IMR-90 (cell line): Measurements from ENCODE around the gene ZNF396. TPM values are rescaled to one million over a fixed set of nuclear protein-coding genes. Genes with fewer than 3 reads are reported as not detected.

Experiments used
- ATAC-seq: fragments of 200-7000 bp; cut with Tn5 transposase; 2 replicates; pipeline ENCODE4 v1.9.1; 2020; ENCODE audit warnings: low read depth, mild to moderate bottlenecking, moderate library complexity
- BruUV-seq: library from RNA; stranded (reverse); fragments of 400-500 nt; replicated peaks from 2 replicates; lab custom pipeline; 2021; lab: Mats Ljungman, UMichigan
- CTCF ChIA-PET: fragments of 300-600 bp; formaldehyde crosslinking; extraction: SDS; loops from one replicate; lab custom pipeline; 2021; ENCODE audit warnings: antibody characterized with exemption; lab: Yijun Ruan, JAX
- POLR2A ChIA-PET: fragments of 300-600 bp; sonication (Branson Sonifier 250); formaldehyde crosslinking; loops from one replicate; lab custom pipeline; 2022; ENCODE audit warnings: antibody characterized with exemption; ENCODE audit not compliant: unreplicated experiment; lab: Charles Lee
- DNase-seq: peaks from one replicate; pipeline ENCODE4 v3.0.0; 2013
- H2AFZ ChIP-seq: replicated peaks from 2 replicates; pipeline ENCODE3; 2013; ENCODE audit warnings: low read length, mild to moderate bottlenecking; ENCODE audit not compliant: poor library complexity
- H2AK5ac ChIP-seq: 2 replicates; pipeline ENCODE4 v1.6.1; 2013; ENCODE audit warnings: low read depth, low read length, inconsistent platforms
- H2AK9ac ChIP-seq: replicated peaks from 2 replicates; pipeline ENCODE3; 2013; ENCODE audit warnings: mild to moderate bottlenecking, low read depth, low read length, moderate library complexity; ENCODE audit not compliant: poor library complexity
- H2BK120ac ChIP-seq: 2 replicates; pipeline ENCODE4 v1.6.1; 2013; ENCODE audit warnings: low read depth, low read length, inconsistent platforms
- H2BK15ac ChIP-seq: 3 replicates; pipeline ENCODE4 v1.6.1; 2013; ENCODE audit warnings: low read depth, low read length, inconsistent platforms
- H2BK20ac ChIP-seq: 2 replicates; pipeline ENCODE4 v1.6.1; 2013; ENCODE audit warnings: low read depth, mild to moderate bottlenecking, inconsistent platforms, low read length, moderate library complexity
- H2BK5ac ChIP-seq: 2 replicates; pipeline ENCODE4 v1.6.1; 2013; ENCODE audit warnings: mild to moderate bottlenecking, low read depth, low read length, inconsistent platforms; ENCODE audit not compliant: poor library complexity, severe bottlenecking
- H3K14ac ChIP-seq: replicated peaks from 2 replicates; pipeline ENCODE4 v1.6.1; 2013; ENCODE audit warnings: low read depth, low read length, inconsistent platforms
- H3K18ac ChIP-seq: 2 replicates; pipeline ENCODE4 v1.6.1; 2013; ENCODE audit warnings: low read depth, low read length, control low read depth
- H3K23ac ChIP-seq: 2 replicates; pipeline ENCODE4 v1.6.1; 2013; ENCODE audit warnings: low read depth, low read length, inconsistent platforms
- H3K27ac ChIP-seq: 2 replicates; pipeline ENCODE4 v1.5.1; 2013; ENCODE audit warnings: mild to moderate bottlenecking, control low read depth, low read length; ENCODE audit not compliant: insufficient read depth
- H3K27me3 ChIP-seq: 2 replicates; pipeline ENCODE4 v1.6.1; 2013; ENCODE audit warnings: low read length; ENCODE audit not compliant: control insufficient read depth, insufficient read depth
- H3K36me3 ChIP-seq: 2 replicates; pipeline ENCODE4 v1.6.1; 2013; ENCODE audit warnings: low read length, mixed read lengths; ENCODE audit not compliant: control insufficient read depth, insufficient read depth
- H3K4ac ChIP-seq: 2 replicates; pipeline ENCODE4 v1.6.1; 2013; ENCODE audit warnings: low read depth, low read length, inconsistent platforms
- H3K4me1 ChIP-seq: 2 replicates; pipeline ENCODE4 v1.6.1; 2013; ENCODE audit warnings: low read length, mixed read lengths; ENCODE audit not compliant: control insufficient read depth, insufficient read depth
- H3K4me2 ChIP-seq: 2 replicates; pipeline ENCODE4 v1.6.1; 2013; ENCODE audit warnings: low read depth, mild to moderate bottlenecking, control low read depth, low read length, moderate library complexity
- H3K4me3 ChIP-seq: 2 replicates; pipeline ENCODE4 v1.5.1; 2013; ENCODE audit warnings: low read depth, mild to moderate bottlenecking, control low read depth, low read length, moderate library complexity; ENCODE audit not compliant: insufficient read depth
- H3K56ac ChIP-seq: 2 replicates; pipeline ENCODE4 v1.6.1; 2013; ENCODE audit warnings: low read length, inconsistent platforms; ENCODE audit not compliant: insufficient read depth; ENCODE audit errors: extremely low read depth
- H3K79me1 ChIP-seq, 2 experiments: 2 replicates each; pipeline ENCODE4 v1.6.1; 2013; ENCODE audit warnings: low read length in 2 of 2, inconsistent platforms in 1 of 2, low read depth in 1 of 2
- H3K9ac ChIP-seq: 2 replicates; pipeline ENCODE4 v1.6.1; 2013; ENCODE audit warnings: low read depth, low read length, control low read depth
- H3K9me1 ChIP-seq: 2 replicates; pipeline ENCODE4 v1.6.1; 2013; ENCODE audit warnings: low read length, inconsistent platforms; ENCODE audit not compliant: insufficient read depth
- H3K9me3 ChIP-seq: 2 replicates; pipeline ENCODE4 v1.6.1; 2013; ENCODE audit warnings: low read length; ENCODE audit not compliant: control insufficient read depth, insufficient read depth
- H4K20me1 ChIP-seq: 2 replicates; pipeline ENCODE4 v1.6.1; 2013; ENCODE audit warnings: low read length, inconsistent platforms; ENCODE audit not compliant: insufficient read depth
- H4K5ac ChIP-seq: 2 replicates; pipeline ENCODE4 v1.6.1; 2013; ENCODE audit warnings: mild to moderate bottlenecking, low read depth, low read length, control low read depth
- H4K8ac ChIP-seq, 2 experiments: 2 replicates each; pipeline ENCODE4 v1.6.1; 2013; ENCODE audit warnings: low read depth in 2 of 2, low read length in 2 of 2, control low read depth in 1 of 2, inconsistent platforms in 1 of 2
- H4K91ac ChIP-seq: 2 replicates; pipeline ENCODE4 v1.6.1; 2013; ENCODE audit warnings: low read depth, low read length, inconsistent platforms; ENCODE audit not compliant: insufficient read depth
- BHLHE40 ChIP-seq: fragments of 150-350 bp; IDR thresholded peaks from 2 replicates; pipeline ENCODE4 v1.6.1; 2016; ENCODE audit warnings: mild to moderate bottlenecking, low read depth, low read length
- CEBPB ChIP-seq: IDR thresholded peaks from 2 replicates; pipeline ENCODE4 v1.6.1; 2012; ENCODE audit warnings: low read depth, low read length, improper control_type of control experiment
- CHD1 ChIP-seq: IDR thresholded peaks from 2 replicates; pipeline ENCODE4 v1.6.1; 2012; ENCODE audit warnings: low read depth, low read length, improper control_type of control experiment
- CTCF ChIP-seq: conservative IDR thresholded peaks from 2 replicates; pipeline ENCODE4 v1.5.1; 2012; ENCODE audit warnings: mild to moderate bottlenecking, low read depth, low read length, improper control_type of control experiment
- ELK1 ChIP-seq: fragments of 150-350 bp; IDR thresholded peaks from 2 replicates; pipeline ENCODE4 v1.6.1; 2016; ENCODE audit warnings: low read depth, mild to moderate bottlenecking, low read length, moderate library complexity, borderline replicate concordance
- FOS ChIP-seq: fragments of 150-350 bp; IDR thresholded peaks from 2 replicates; pipeline ENCODE4 v1.6.1; 2016; ENCODE audit warnings: low read depth, low read length
- MAFK ChIP-seq: IDR thresholded peaks from 2 replicates; pipeline ENCODE4 v1.6.1; 2012; ENCODE audit warnings: low read depth, low read length, improper control_type of control experiment
- MAZ ChIP-seq: IDR thresholded peaks from 2 replicates; pipeline ENCODE4 v1.6.1; 2012; ENCODE audit warnings: low read depth, mild to moderate bottlenecking, low read length, improper control_type of control experiment, moderate library complexity, borderline replicate concordance
- MXI1 ChIP-seq: IDR thresholded peaks from 2 replicates; pipeline ENCODE4 v1.6.1; 2012; ENCODE audit warnings: low read depth, mild to moderate bottlenecking, low read length, moderate library complexity, borderline replicate concordance
- NFE2L2 ChIP-seq: fragments of 150-350 bp; IDR thresholded peaks from 2 replicates; pipeline ENCODE4 v1.6.1; 2016; ENCODE audit warnings: low read depth, mild to moderate bottlenecking, low read length
- POLR2A ChIP-seq: IDR thresholded peaks from 2 replicates; pipeline ENCODE4 v1.6.1; 2012; ENCODE audit warnings: mild to moderate bottlenecking, low read depth, low read length
- RAD21 ChIP-seq: IDR thresholded peaks from 2 replicates; pipeline ENCODE4 v1.6.1; 2012; ENCODE audit warnings: low read length, improper control_type of control experiment
- RCOR1 ChIP-seq: IDR thresholded peaks from 2 replicates; pipeline ENCODE4 v1.6.1; 2012; ENCODE audit warnings: mild to moderate bottlenecking, low read length, improper control_type of control experiment; ENCODE audit not compliant: insufficient replicate concordance
- RFX5 ChIP-seq: IDR thresholded peaks from 2 replicates; pipeline ENCODE4 v1.8.0; 2012; ENCODE audit warnings: low read depth, mild to moderate bottlenecking, low read length, moderate library complexity
- SMC3 ChIP-seq: fragments of 150-350 bp; IDR thresholded peaks from 2 replicates; pipeline ENCODE4 v1.6.1; 2016; ENCODE audit warnings: low read depth, mild to moderate bottlenecking, antibody characterized with exemption, low read length, moderate library complexity
- USF2 ChIP-seq: fragments of 150-350 bp; IDR thresholded peaks from 2 replicates; pipeline ENCODE4 v1.6.1; 2017; ENCODE audit warnings: mild to moderate bottlenecking, antibody characterized with exemption, low read length, low read depth
- WGBS, 2 experiments: methylation state at CpG; one replicate each; pipeline versions ENCODE4 v1.1.5 to v1.1.7; 2013; ENCODE audit warnings: missing lambda C conversion rate in 2 of 2; ENCODE audit not compliant: insufficient read length in 1 of 2; ENCODE audit errors: extremely low coverage in 2 of 2; 5-methylcytosine and 5-hydroxymethylcytosine counted together
- dilution Hi-C: fragments of 300-500 bp; cut with HindIII; formaldehyde crosslinking; loops from one replicate; pipeline ENCODE4 v1.14.3; 2018; ENCODE audit warnings: low sequenced_read_pairs; ENCODE audit not compliant: unreplicated experiment
- in situ Hi-C: fragments of 300-500 bp; cut with MboI; formaldehyde crosslinking; loops from 3 replicates; pipeline ENCODE4 v1.14.3; 2019; ENCODE audit warnings: low sequenced_read_pairs, inconsistent platforms, mixed read lengths
- intact Hi-C: fragments of 100-400 bp; cut with micrococcal nuclease; formaldehyde crosslinking; loops from 2 replicates; pipeline ENCODE4 v1.10.0; 2022
- polyA plus RNA-seq, 3 experiments: library from polyadenylated mRNA; depleted of rRNA; stranded (reverse); fragments of >200 nt; gene quantifications; 2 replicates each; pipeline ENCODE4 v1.2.3, GENCODE V29; 2012; ENCODE audit warnings: low replicate concordance in 1 of 3
- total RNA-seq: library from RNA; depleted of rRNA; stranded (reverse); fragments of >200 nt; gene quantifications from 2 replicates; pipeline ENCODE4 v1.2.3, GENCODE V29; 2012

Gene ZNF396
- total and polyA plus RNA-seq, 2 of the 4 experiments (the other 2 are of a cell fraction), result 0.26 to 0.54 TPM

DNA sequence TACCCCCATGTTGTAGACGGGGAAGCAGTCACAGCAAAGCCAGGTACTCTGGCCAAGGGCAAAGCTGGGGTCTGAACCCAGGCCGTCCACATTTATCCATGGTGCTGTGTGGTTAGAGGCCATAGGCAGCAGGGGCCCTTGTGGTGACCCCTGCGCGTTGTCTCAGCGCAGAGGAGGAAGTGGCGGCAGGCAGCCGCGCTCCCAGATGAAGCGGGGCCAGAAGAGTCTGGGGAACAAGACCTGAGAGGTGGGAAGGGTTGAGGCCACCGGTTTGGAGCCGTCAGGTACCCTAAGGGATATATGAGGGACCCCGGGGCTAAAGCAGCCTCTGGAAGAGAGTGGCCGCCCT, 770 bp downstream of the ZNF396 start:
- peak overlapping the region; percentile 52; the same call in 1 of the 2 replicates for H3K4ac ChIP-seq
- H2AFZ ChIP-seq, result peak overlapping the region; percentile 96
- no peak for DNase-seq
- no peaks in the 10 kb centered on the region for H4K20me1 ChIP-seq
- no peaks in the 10 kb centered on the region for H3K9me3 ChIP-seq
- H2AK5ac ChIP-seq, result no peak overlapping the region
- peaks cover 5% of the 10 kb centered on the region; the same call in 1 of the 2 replicates for H3K27me3 ChIP-seq
- peak overlapping the region; percentile 86 for H3K4me2 ChIP-seq
- BruUV-seq, result no TSS peak
- H3K14ac ChIP-seq, result no peak overlapping the region
- no peak overlapping the region for H3K9ac ChIP-seq
- 44% methylated on average over 8 of the region's 13 CpGs; no CpG with 5 or more reads in 1 of the 2 experiments for whole genome bisulfite sequencing, 2 experiments
- no peak overlapping the region; the same call in 1 of the 2 replicates for H4K5ac ChIP-seq
- no peak overlapping the region for H2BK20ac ChIP-seq
- no peak overlapping the region for H2BK120ac ChIP-seq
- no peak overlapping the region for H3K56ac ChIP-seq
- H3K36me3 ChIP-seq, result no peaks in the 10 kb centered on the region
- CTCF ChIA-PET, result interaction anchor here (1.6 kb wide), 1 partner anchor 10 kb away, joined by 3 read pairs; no protein-coding TSS in a partner anchor
- H3K27ac ChIP-seq, result no peak overlapping the region
- H3K18ac ChIP-seq, result no peak overlapping the region
- H2AK9ac ChIP-seq, result no peak overlapping the region
- ATAC-seq, result peak; percentile 6; the same call in 1 of the 2 replicates
- no peak overlapping the region; the same call in 2 of the 3 replicates for H2BK15ac ChIP-seq
- H3K79me1 ChIP-seq, result no peaks in the 10 kb centered on the region
- no peak overlapping the region for H4K91ac ChIP-seq
- no peak overlapping the region for H2BK5ac ChIP-seq
- dilution Hi-C loops, result no loop called here
- H3K4me3 ChIP-seq, result peak overlapping the region; percentile 83
- TF ChIP-seq CHD1 (no peak), CTCF (no peak), ELK1 (no peak), SMC3 (no peak), MAZ (no peak), FOS (no peak), NFE2L2 (no peak), MXI1 (no peak), CEBPB (no peak), USF2 (no peak), MAFK (no peak), RAD21 (no peak), POLR2A (no peak), RFX5 (no peak), RCOR1 (no peak), BHLHE40 (no peak)
- H3K23ac ChIP-seq, result no peak overlapping the region; the same call in 1 of the 2 replicates
- in situ Hi-C loops, result loop anchor here (25.0 kb wide), 1 partner anchor 586 kb away; the partner anchor contains the start of gene RMP24
- no peaks in the 10 kb centered on the region for H3K9me1 ChIP-seq
- peak overlapping the region; percentile 46 to 57; a peak in 3 of 4 replicates for H4K8ac ChIP-seq
- intact Hi-C loops, result no loop called here
- H3K4me1 ChIP-seq, result peaks cover under 1% of the 10 kb centered on the region; the same call in 1 of the 2 replicates
- POLR2A ChIA-PET, result no interaction called here
